Panc1 (cell line): ENCODE data around the gene RANBP3.

ENCODE experiments used
- CTCF ChIP-seq: fragments of 450-650 bp; IDR thresholded peaks from 2 replicates; pipeline ENCODE4 v1.5.1; 2017; ENCODE audit warnings: mild to moderate bottlenecking
- SIN3A ChIP-seq: IDR thresholded peaks from 2 replicates; pipeline ENCODE4 v1.6.1; 2012; ENCODE audit warnings: low read depth, mild to moderate bottlenecking, low read length, moderate library complexity, borderline replicate concordance; ENCODE audit not compliant: insufficient read depth
- TCF7L2 ChIP-seq: IDR thresholded peaks from 2 replicates; pipeline ENCODE4 v1.6.1; 2011; ENCODE audit warnings: mild to moderate bottlenecking, low read depth, low read length, inconsistent platforms

GRCh38 chr19:5993648-5994358 lies 15.9 kb upstream of the RANBP3 start:
- TF ChIP-seq CTCF (no peak), TCF7L2 (no peak), SIN3A (no peak)
